GM18951 (cell line): Measurements from ENCODE around the gene COL17A1.

Experiments used
- POLR2A ChIP-seq: IDR thresholded peaks from 4 replicates; pipeline ENCODE4 v1.6.1; 2011; ENCODE audit warnings: mild to moderate bottlenecking; ENCODE audit not compliant: insufficient read length, insufficient read depth; ENCODE audit errors: extremely low read depth
- in situ Hi-C: fragments of 300-500 bp; cut with MboI; formaldehyde crosslinking; loops from one replicate; pipeline ENCODE4 v1.12.0; 2022; ENCODE audit warnings: low sequenced_read_pairs, mixed read lengths, inconsistent platforms; ENCODE audit not compliant: unreplicated experiment

COL17A1 gene

DNA sequence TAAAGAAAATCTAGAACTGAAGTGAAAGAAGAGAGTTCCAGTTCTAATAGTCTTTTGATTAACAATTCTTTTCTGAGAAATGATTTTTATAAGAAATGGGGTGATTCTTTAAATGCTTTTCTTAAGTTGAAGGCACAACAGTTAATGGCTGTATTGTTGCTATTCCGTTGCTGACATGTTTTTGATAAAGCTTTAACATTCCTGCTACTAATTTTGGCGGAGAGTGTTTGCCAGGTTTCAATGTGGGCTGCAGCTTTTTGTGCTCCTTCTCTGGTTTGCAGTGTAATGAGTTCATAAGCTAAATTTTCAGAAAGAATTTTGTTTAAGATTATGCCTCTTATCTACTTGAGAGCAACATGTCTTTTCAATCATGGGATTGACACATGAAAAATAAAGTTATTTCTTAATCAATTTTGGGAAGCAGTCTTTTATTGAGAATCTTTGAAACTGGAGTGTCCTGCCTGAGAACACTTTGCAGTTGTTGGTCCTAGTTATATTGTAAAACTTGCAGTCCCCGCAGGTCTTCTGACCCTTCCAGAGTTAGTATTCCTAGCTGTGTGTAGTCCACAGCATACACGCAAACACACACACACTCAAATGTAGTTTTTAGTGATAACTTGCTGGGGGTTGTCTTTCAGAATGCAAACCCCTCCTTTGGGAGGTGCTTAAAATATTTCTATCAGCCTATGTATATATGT, 56.7 kb downstream of the COL17A1 start:
- in situ Hi-C loops = no loop called here
- TF ChIP-seq POLR2A = no peak

GRCh38 chr10:104028146-104028545, 57.5 kb downstream of the COL17A1 start:
- in situ Hi-C loops = no loop called here
- no peak for TF ChIP-seq POLR2A

DNA sequence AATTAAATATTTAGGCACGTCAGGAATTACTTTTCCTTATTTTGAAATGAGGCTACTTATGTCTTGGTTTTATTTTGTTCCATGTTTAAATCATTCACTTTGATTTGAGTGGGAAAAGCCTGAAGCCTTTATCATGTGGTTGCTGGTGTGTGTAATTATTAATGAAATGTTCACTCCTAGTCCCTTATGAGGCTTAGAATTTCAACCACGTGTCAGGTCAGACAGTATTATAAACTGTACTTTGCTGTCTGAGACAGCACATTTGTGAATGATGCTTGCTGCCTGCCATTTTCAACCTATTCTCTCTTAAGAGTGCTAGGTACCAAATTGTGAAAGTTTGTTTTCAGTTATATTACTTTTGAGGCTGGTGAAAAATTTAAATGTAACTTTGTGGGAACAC, 58.9 kb downstream of the COL17A1 start:
- no peak for TF ChIP-seq POLR2A
- in situ Hi-C loops = no loop called here

- in situ Hi-C loops = no loop called here
These were observed 60.2 kb downstream of the COL17A1 start for GRCh38 chr10:104025524-104025923.

GRCh38 chr10:104022026-104022425, 63.7 kb downstream of the COL17A1 start:
- in situ Hi-C loops = no loop called here

More at GRCh38 chr10:104025524-104025923, 60.2 kb downstream of the COL17A1 start:
- TF ChIP-seq POLR2A = no peak

GRCh38 chr10:104021246-104021645, 64.4 kb downstream of the COL17A1 start:
- in situ Hi-C loops = no loop called here
- TF ChIP-seq POLR2A = no peak

More at GRCh38 chr10:104022026-104022425, 63.7 kb downstream of the COL17A1 start:
- TF ChIP-seq POLR2A = no peak

DNA sequence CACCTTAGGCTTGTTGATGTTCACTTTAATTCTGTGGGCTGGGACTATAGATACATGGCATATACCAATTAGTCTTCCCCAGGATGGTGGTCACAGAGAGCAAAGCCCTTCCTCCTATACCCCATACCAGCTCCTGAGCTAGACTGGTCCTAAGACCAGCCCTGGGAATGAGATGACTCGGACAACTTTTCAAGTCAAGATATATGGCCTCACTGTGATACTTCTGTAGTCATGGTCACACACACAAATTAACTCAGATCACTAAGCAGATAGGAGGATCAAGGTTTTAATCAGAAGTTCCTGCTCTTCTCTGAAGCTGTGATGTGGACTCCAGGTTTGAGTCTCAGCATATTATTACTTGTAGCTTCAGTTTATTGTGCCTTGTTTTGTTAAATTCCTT, 65.7 kb downstream of the COL17A1 start:
- no peak for TF ChIP-seq POLR2A
- in situ Hi-C loops = no loop called here

- no peak for TF ChIP-seq POLR2A
- in situ Hi-C loops = no loop called here
These were observed 67.2 kb downstream of the COL17A1 start for GRCh38 chr10:104018471-104018870.

DNA sequence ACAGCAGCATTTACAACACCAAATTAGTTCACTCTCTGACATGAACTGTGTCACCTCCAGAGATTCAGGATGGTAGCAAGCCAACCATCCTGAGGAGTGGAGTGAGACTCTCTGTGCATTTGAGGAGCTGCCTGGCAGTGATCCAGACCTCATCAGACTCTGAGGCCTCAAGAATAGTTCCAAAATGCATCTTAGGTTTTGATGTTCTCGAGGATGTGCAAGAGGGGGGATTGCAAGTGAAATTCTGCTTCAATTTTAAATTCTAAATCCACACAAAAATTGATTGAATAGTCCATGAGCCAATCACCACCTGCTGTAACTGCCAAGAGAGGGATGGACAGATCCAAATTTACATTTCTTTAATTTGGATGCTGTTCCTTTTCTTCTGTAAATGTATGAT, 69.0 kb downstream of the COL17A1 start:
- in situ Hi-C loops = no loop called here
- no peak for TF ChIP-seq POLR2A

DNA sequence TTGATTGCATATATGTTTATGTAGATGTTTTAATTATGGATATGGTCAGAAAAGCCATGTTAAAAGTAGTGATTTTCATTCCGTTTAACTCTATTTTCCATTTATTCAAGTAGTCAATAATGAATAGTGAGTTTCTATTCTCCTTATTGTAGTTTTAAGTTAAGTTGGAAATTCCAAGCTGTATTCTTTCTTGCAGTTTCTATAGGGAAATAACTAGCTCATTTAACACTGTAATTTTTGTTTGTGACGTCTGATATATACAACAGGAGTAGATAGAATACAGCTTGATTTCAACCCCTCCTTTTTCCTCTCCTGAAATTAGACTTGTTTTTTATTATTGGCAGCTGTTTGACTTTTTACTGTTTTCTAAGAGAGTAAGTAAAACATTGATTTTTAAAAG, 71.5 kb downstream of the COL17A1 start:
- TF ChIP-seq POLR2A = no peak
- in situ Hi-C loops = no loop called here

- in situ Hi-C loops = no loop called here
- TF ChIP-seq POLR2A = no peak
These were observed 72.2 kb downstream of the COL17A1 start for GRCh38 chr10:104013489-104013888.

- in situ Hi-C loops = no loop called here
- TF ChIP-seq POLR2A = no peak
These were observed 73.8 kb downstream of the COL17A1 start for GRCh38 chr10:104011904-104012303.

DNA sequence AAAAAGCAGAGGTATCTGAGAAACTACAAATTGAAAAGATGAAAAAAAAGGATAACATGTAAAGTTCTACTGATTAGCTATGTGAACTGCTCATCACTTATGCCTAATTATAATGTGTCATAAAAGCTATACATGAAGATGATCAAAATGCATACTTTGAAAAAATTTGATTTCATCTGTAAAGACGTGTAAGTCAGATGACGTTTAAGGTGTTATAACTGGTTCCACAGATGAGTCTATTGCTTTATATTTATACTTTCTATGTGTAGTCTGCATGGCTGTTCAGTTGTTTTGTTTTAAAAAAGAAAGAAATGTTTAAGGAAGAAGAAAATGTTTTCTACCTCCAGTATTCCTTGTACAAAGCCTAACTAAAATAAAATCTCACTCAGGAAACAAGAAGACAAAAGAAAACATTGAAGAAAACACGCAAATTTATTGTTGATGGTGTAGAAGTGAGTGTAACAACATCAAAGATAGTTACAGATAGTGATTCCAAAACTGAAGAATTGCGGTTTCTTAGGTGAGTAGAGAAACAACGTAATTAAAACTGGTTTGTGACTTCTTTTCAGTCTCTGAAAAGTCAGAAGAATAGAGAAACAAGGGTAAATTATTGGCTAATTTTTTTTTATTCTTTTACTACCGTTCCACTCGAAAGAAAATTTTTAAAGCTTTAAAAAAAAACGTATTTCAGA, 80.4 kb downstream of the COL17A1 start:
- in situ Hi-C loops = no loop called here

GRCh38 chr10:104002911-104003310, 82.8 kb downstream of the COL17A1 start:
- TF ChIP-seq POLR2A = no peak
- in situ Hi-C loops = no loop called here

More for the DNA sequence above, 80.4 kb downstream of the COL17A1 start:
- TF ChIP-seq POLR2A = no peak

DNA sequence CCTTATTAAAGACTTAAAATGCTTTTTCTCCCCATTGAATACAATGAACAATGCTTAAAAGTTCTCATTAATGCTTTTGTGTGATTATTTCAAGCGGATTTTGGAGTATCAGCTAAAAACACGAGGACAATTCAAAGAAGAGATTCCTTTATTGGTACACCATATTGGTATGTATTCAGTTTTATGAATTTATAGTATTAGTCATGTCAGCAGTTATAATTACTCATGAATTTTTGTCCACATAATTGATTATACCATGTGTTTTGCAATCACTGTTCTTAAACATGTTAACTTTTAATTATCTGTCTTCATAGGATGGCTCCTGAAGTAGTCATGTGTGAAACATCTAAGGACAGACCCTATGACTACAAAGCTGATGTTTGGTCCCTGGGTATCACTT, 86.9 kb downstream of the COL17A1 start:
- no peak for TF ChIP-seq POLR2A
- in situ Hi-C loops = no loop called here

DNA sequence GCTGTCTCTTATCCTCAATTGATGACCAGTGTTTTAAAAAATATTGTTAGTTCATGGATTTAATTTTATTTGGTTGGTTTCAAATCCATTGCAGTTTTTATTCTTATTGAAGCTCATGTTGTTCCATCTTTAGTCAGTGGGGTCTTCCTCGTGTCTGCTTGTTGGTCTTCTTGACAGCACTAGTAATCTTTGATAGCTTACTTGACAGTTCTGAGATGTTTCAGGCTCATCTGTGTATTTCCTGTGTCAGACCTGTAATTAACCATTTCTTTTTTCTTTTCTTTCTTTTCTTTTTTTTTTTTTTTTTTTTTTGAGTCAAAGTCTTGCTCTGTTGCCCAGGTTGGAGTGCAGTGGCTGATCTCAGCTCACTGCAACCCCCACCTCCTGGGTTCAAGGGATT, 90.5 kb downstream of the COL17A1 start:
- in situ Hi-C loops = no loop called here
- no peak for TF ChIP-seq POLR2A
